GM21723 (cell line): ENCODE results near the gene RAD52.

Source experiments
- ATAC-seq: cut with Tn5 transposase; IDR thresholded peaks from one replicate; pipeline ENCODE4 v1.9.1; 2021; ENCODE audit warnings: mild to moderate bottlenecking, moderate library complexity; ENCODE audit not compliant: unreplicated experiment

The RAD52 gene

GRCh38 chr12:949453-950191 lies at the start of gene RAD52:
RAD52 (minus strand) TSS chr12:949694; CDS start chr12:933058, 16,636 bp downstream.
- peak; percentile 87 for ATAC-seq

- ATAC-seq = peak; percentile 57
Observed at GRCh38 chr12:998020-998874, 48.8 kb upstream of the RAD52 start.

- no peak for ATAC-seq
Observed at GRCh38 chr12:997505-997904, 48.0 kb upstream of the RAD52 start.

GRCh38 chr12:996881-997280 lies 47.4 kb upstream of the RAD52 start:
- no peak for ATAC-seq

- no peak for ATAC-seq
Observed at GRCh38 chr12:992647-993046, 43.2 kb upstream of the RAD52 start.

GRCh38 chr12:991350-992333 lies 42.1 kb upstream of the RAD52 start:
- no peak for ATAC-seq

- peak; percentile 87 for ATAC-seq
Observed at GRCh38 chr12:990661-991349, 41.3 kb upstream of the RAD52 start, which contains the start of gene ERC1. ERC1 (plus strand) TSS chr12:991223; CDS start chr12:1027904, 36,681 bp downstream.

GRCh38 chr12:989751-990660 lies 40.5 kb upstream of the RAD52 start:
- ATAC-seq = peak; percentile 30

- no peak for ATAC-seq
Observed at GRCh38 chr12:989051-989450, 39.6 kb upstream of the RAD52 start.

- ATAC-seq = no peak
Observed at GRCh38 chr12:988646-989045, 39.2 kb upstream of the RAD52 start.

GRCh38 chr12:981961-982360 lies 32.5 kb upstream of the RAD52 start:
- ATAC-seq = no peak

- ATAC-seq = no peak
Observed at GRCh38 chr12:981176-981828, 31.8 kb upstream of the RAD52 start.

- ATAC-seq = no peak
Observed at GRCh38 chr12:979349-979748, 29.9 kb upstream of the RAD52 start.

- ATAC-seq = no peak
Observed at GRCh38 chr12:977156-977555, 27.7 kb upstream of the RAD52 start.

- no peak for ATAC-seq
Observed at GRCh38 chr12:976644-977043, 27.1 kb upstream of the RAD52 start.

GRCh38 chr12:974271-974862 lies 24.9 kb upstream of the RAD52 start:
- no peak for ATAC-seq

GRCh38 chr12:971991-972390 lies 22.5 kb upstream of the RAD52 start:
- ATAC-seq = no peak

GRCh38 chr12:969821-970220 lies 20.3 kb upstream of the RAD52 start:
- ATAC-seq = no peak
